HG02798 (cell line): ENCODE data around the gene DENND2C.
A peak's percentile ranks its signal among the peaks of the same experiment; 100 is the strongest.

Source experiments
- ATAC-seq: cut with Tn5 transposase; IDR thresholded peaks from one replicate; pipeline ENCODE4 v1.9.1; 2021; ENCODE audit warnings: mild to moderate bottlenecking; ENCODE audit not compliant: unreplicated experiment, poor library complexity

Gene DENND2C

GRCh38 chr1:114688526-114688925 is 18.7 kb upstream of the DENND2C start:
- no peak for ATAC-seq

- ATAC-seq, result no peak
Observed at GRCh38 chr1:114685851-114686250, 16.0 kb upstream of the DENND2C start.

GRCh38 chr1:114677691-114678090 is 7.8 kb upstream of the DENND2C start:
- no peak for ATAC-seq

GRCh38 chr1:114676115-114676514 is 6.3 kb upstream of the DENND2C start:
- no peak for ATAC-seq

- ATAC-seq, result no peak
Observed at GRCh38 chr1:114671939-114672275, 2.1 kb upstream of the DENND2C start.

- ATAC-seq, result no peak
Observed at GRCh38 chr1:114671011-114671938, 1.4 kb upstream of the DENND2C start.

- peak; percentile 99 for ATAC-seq
Observed at GRCh38 chr1:114670083-114671010, 498 bp upstream of the DENND2C start.

GRCh38 chr1:114668784-114669561 is 876 bp downstream of the DENND2C start:
- ATAC-seq, result no peak

- ATAC-seq, result no peak
Observed at GRCh38 chr1:114668373-114668772, 1.5 kb downstream of the DENND2C start.

GRCh38 chr1:114666954-114667353 is 2.9 kb downstream of the DENND2C start:
- ATAC-seq, result no peak

GRCh38 chr1:114660238-114660637 is 9.6 kb downstream of the DENND2C start:
- ATAC-seq, result no peak

GRCh38 chr1:114651893-114652292 is 18.0 kb downstream of the DENND2C start:
- ATAC-seq, result no peak

GRCh38 chr1:114648503-114648902 is 21.3 kb downstream of the DENND2C start:
- ATAC-seq, result no peak

GRCh38 chr1:114641377-114641776 is 28.5 kb downstream of the DENND2C start:
- no peak for ATAC-seq

GRCh38 chr1:114638910-114639309 is 30.9 kb downstream of the DENND2C start:
- no peak for ATAC-seq

GRCh38 chr1:114632427-114632826 is 37.4 kb downstream of the DENND2C start:
- no peak for ATAC-seq

GRCh38 chr1:114627107-114627506 is 42.7 kb downstream of the DENND2C start:
- ATAC-seq, result no peak

- ATAC-seq, result no peak
Observed at GRCh38 chr1:114623364-114623763, 46.5 kb downstream of the DENND2C start.

- no peak for ATAC-seq
Observed at GRCh38 chr1:114620419-114620818, 49.4 kb downstream of the DENND2C start.

GRCh38 chr1:114618606-114619005 is 51.2 kb downstream of the DENND2C start:
- ATAC-seq, result no peak
